ENCODE data around the gene ANXA2. TPM values are rescaled to one million over a fixed set of nuclear protein-coding genes. Genes with fewer than 3 reads are reported as not detected.

The ANXA2 gene
- total RNA-seq, 2 experiments from 2014 or later: 16.9 to 18.0 TPM

- Mint-ChIP-seq H3K36me3 (ENCODE audit: low read depth) (no peaks in the 10 kb centered on the region), H3K9me3 (no peaks in the 10 kb centered on the region), H3K4me1 (ENCODE audit: low read depth) (no peaks in the 10 kb centered on the region), H3K4me3 (no peak overlapping the region), H3K27ac (no peak overlapping the region), H3K27me3 (ENCODE audit: low read depth) (peaks cover 4% of the 10 kb centered on the region)
- CTCF ChIA-PET: no interaction called here
- no peak for DNase-seq
- intact Hi-C loops (cut with micrococcal nuclease): no loop called here
Measured at GRCh38 chr15:60382773-60383674, 14.8 kb downstream of the ANXA2 start.

GRCh38 chr15:60381148-60381788, 16.5 kb downstream of the ANXA2 start:
- intact Hi-C loops (cut with micrococcal nuclease): no loop called here
- no peaks in the 10 kb centered on the region for H3K4me1 Mint-ChIP-seq (ENCODE audit: low read depth)
- no peaks in the 10 kb centered on the region for H3K36me3 Mint-ChIP-seq (ENCODE audit: low read depth)
- no peaks in the 10 kb centered on the region for H3K27me3 Mint-ChIP-seq (ENCODE audit: low read depth)
- no peak overlapping the region for H3K27ac Mint-ChIP-seq
- no peak for DNase-seq
- H3K4me3 Mint-ChIP-seq: no peak overlapping the region
- H3K9me3 Mint-ChIP-seq: no peaks in the 10 kb centered on the region
- CTCF ChIA-PET: interaction anchor here (0.8 kb wide), 1 partner anchor 22 kb away, joined by 3 read pairs; no protein-coding TSS in a partner anchor

GRCh38 chr15:60379525-60380274, 18.1 kb downstream of the ANXA2 start:
- Mint-ChIP-seq H3K9me3 (no peaks in the 10 kb centered on the region), H3K36me3 (ENCODE audit: low read depth) (no peaks in the 10 kb centered on the region), H3K27me3 (ENCODE audit: low read depth) (no peaks in the 10 kb centered on the region), H3K27ac (no peak overlapping the region), H3K4me1 (ENCODE audit: low read depth) (no peaks in the 10 kb centered on the region), H3K4me3 (no peak overlapping the region)
- intact Hi-C loops (cut with micrococcal nuclease): no loop called here
- DNase-seq: no peak
- CTCF ChIA-PET: no interaction called here

- DNase-seq: no peak
- no peaks in the 10 kb centered on the region for H3K27me3 Mint-ChIP-seq (ENCODE audit: low read depth)
- H3K4me1 Mint-ChIP-seq (ENCODE audit: low read depth): no peaks in the 10 kb centered on the region
- no peak overlapping the region for H3K4me3 Mint-ChIP-seq
- H3K36me3 Mint-ChIP-seq (ENCODE audit: low read depth): no peaks in the 10 kb centered on the region
- intact Hi-C loops (cut with micrococcal nuclease): no loop called here
- no peak overlapping the region for H3K27ac Mint-ChIP-seq
- CTCF ChIA-PET: no interaction called here
- H3K9me3 Mint-ChIP-seq: no peaks in the 10 kb centered on the region
Measured at GRCh38 chr15:60379185-60379524, 18.6 kb downstream of the ANXA2 start.

- CTCF ChIA-PET: interaction anchor here (0.6 kb wide), 1 partner anchor 17 kb away, joined by 3 read pairs; no protein-coding TSS in a partner anchor
- intact Hi-C loops (cut with micrococcal nuclease): no loop called here
- Mint-ChIP-seq H3K9me3 (no peaks in the 10 kb centered on the region), H3K27me3 (ENCODE audit: low read depth) (no peaks in the 10 kb centered on the region), H3K36me3 (ENCODE audit: low read depth) (no peaks in the 10 kb centered on the region), H3K4me3 (no peak overlapping the region), H3K27ac (no peak overlapping the region), H3K4me1 (ENCODE audit: low read depth) (no peaks in the 10 kb centered on the region)
- DNase-seq: no peak
Measured at GRCh38 chr15:60376677-60377095, 21.1 kb downstream of the ANXA2 start.

- H3K27me3 Mint-ChIP-seq (ENCODE audit: low read depth): no peaks in the 10 kb centered on the region
- H3K4me1 Mint-ChIP-seq (ENCODE audit: low read depth): no peaks in the 10 kb centered on the region
- no peaks in the 10 kb centered on the region for H3K36me3 Mint-ChIP-seq (ENCODE audit: low read depth)
- H3K27ac Mint-ChIP-seq: no peak overlapping the region
- CTCF ChIA-PET: interaction anchor here (0.5 kb wide), 1 partner anchor 33 kb away, joined by 3 read pairs; no protein-coding TSS in a partner anchor
- H3K4me3 Mint-ChIP-seq: no peak overlapping the region
- intact Hi-C loops (cut with micrococcal nuclease): no loop called here
- DNase-seq: no peak
- no peaks in the 10 kb centered on the region for H3K9me3 Mint-ChIP-seq
Measured at GRCh38 chr15:60375306-60375705, 22.5 kb downstream of the ANXA2 start.

GRCh38 chr15:60374628-60375081, 23.1 kb downstream of the ANXA2 start:
- H3K4me3 Mint-ChIP-seq: no peak overlapping the region
- H3K27ac Mint-ChIP-seq: no peak overlapping the region
- DNase-seq: no peak
- no peaks in the 10 kb centered on the region for H3K9me3 Mint-ChIP-seq
- CTCF ChIA-PET: interaction anchor here (0.5 to 2.1 kb wide), 3 partner anchors 15 to 56 kb away, joined by 3 to 8 read pairs (median 4); no protein-coding TSS in a partner anchor
- H3K27me3 Mint-ChIP-seq (ENCODE audit: low read depth): no peaks in the 10 kb centered on the region
- no peaks in the 10 kb centered on the region for H3K4me1 Mint-ChIP-seq (ENCODE audit: low read depth)
- no peaks in the 10 kb centered on the region for H3K36me3 Mint-ChIP-seq (ENCODE audit: low read depth)
- intact Hi-C loops (cut with micrococcal nuclease): no loop called here

GRCh38 chr15:60374209-60374608, 23.6 kb downstream of the ANXA2 start:
- Mint-ChIP-seq H3K27me3 (ENCODE audit: low read depth) (no peaks in the 10 kb centered on the region), H3K9me3 (no peaks in the 10 kb centered on the region), H3K4me3 (no peak overlapping the region), H3K36me3 (ENCODE audit: low read depth) (no peaks in the 10 kb centered on the region), H3K27ac (no peak overlapping the region), H3K4me1 (ENCODE audit: low read depth) (no peaks in the 10 kb centered on the region)
- DNase-seq: no peak
- intact Hi-C loops (cut with micrococcal nuclease): no loop called here
- CTCF ChIA-PET: interaction anchor here (1.4 to 2.1 kb wide), 2 partner anchors 14 to 56 kb away, joined by 4 to 8 read pairs; no protein-coding TSS in a partner anchor

GRCh38 chr15:60373745-60374144, 24.0 kb downstream of the ANXA2 start:
- intact Hi-C loops (cut with micrococcal nuclease): no loop called here
- Mint-ChIP-seq H3K36me3 (ENCODE audit: low read depth) (no peaks in the 10 kb centered on the region), H3K4me3 (no peak overlapping the region), H3K4me1 (ENCODE audit: low read depth) (no peaks in the 10 kb centered on the region), H3K9me3 (no peaks in the 10 kb centered on the region), H3K27me3 (ENCODE audit: low read depth) (no peaks in the 10 kb centered on the region), H3K27ac (no peak overlapping the region)
- DNase-seq: no peak
- CTCF ChIA-PET: interaction anchor here (1.4 to 2.1 kb wide), 2 partner anchors 14 to 57 kb away, joined by 4 to 8 read pairs; no protein-coding TSS in a partner anchor

- Mint-ChIP-seq H3K27me3 (ENCODE audit: low read depth) (no peaks in the 10 kb centered on the region), H3K9me3 (no peaks in the 10 kb centered on the region), H3K4me1 (ENCODE audit: low read depth) (no peaks in the 10 kb centered on the region), H3K27ac (no peak overlapping the region), H3K4me3 (no peak overlapping the region), H3K36me3 (ENCODE audit: low read depth) (no peaks in the 10 kb centered on the region)
- no peak for DNase-seq
- intact Hi-C loops (cut with micrococcal nuclease): no loop called here
- CTCF ChIA-PET: interaction anchor here (1.4 to 2.1 kb wide), 2 partner anchors 13 to 57 kb away, joined by 4 to 8 read pairs; no protein-coding TSS in a partner anchor
Measured at GRCh38 chr15:60373327-60373726, 24.5 kb downstream of the ANXA2 start.

GRCh38 chr15:60372756-60373155, 25.0 kb downstream of the ANXA2 start:
- H3K4me1 Mint-ChIP-seq (ENCODE audit: low read depth): no peaks in the 10 kb centered on the region

GRCh38 chr15:60372227-60372626, 25.6 kb downstream of the ANXA2 start:
- Mint-ChIP-seq H3K27me3 (ENCODE audit: low read depth) (no peaks in the 10 kb centered on the region), H3K4me3 (no peak overlapping the region), H3K27ac (no peak overlapping the region), H3K9me3 (no peaks in the 10 kb centered on the region), H3K4me1 (ENCODE audit: low read depth) (no peaks in the 10 kb centered on the region), H3K36me3 (ENCODE audit: low read depth) (no peaks in the 10 kb centered on the region)
- DNase-seq: no peak
- CTCF ChIA-PET: interaction anchor here (2.1 kb wide), 1 partner anchor 12 kb away, joined by 8 read pairs; no protein-coding TSS in a partner anchor
- intact Hi-C loops (cut with micrococcal nuclease): no loop called here

More at GRCh38 chr15:60372756-60373155, 25.0 kb downstream of the ANXA2 start:
- intact Hi-C loops (cut with micrococcal nuclease): no loop called here
- no peak overlapping the region for H3K4me3 Mint-ChIP-seq
- H3K27me3 Mint-ChIP-seq (ENCODE audit: low read depth): no peaks in the 10 kb centered on the region
- H3K27ac Mint-ChIP-seq: no peak overlapping the region
- DNase-seq: no peak
- no peaks in the 10 kb centered on the region for H3K36me3 Mint-ChIP-seq (ENCODE audit: low read depth)
- CTCF ChIA-PET: interaction anchor here (0.7 to 2.1 kb wide), 2 partner anchors 13 to 282 kb away, joined by 4 to 8 read pairs; no protein-coding TSS in a partner anchor
- H3K9me3 Mint-ChIP-seq: no peaks in the 10 kb centered on the region

All from activated naive CD4-positive, alpha-beta T cell treated with anti-CD3 and anti-CD28 coated beads for 36 hours (primary cell).